ENCODE data around the gene BORCS5.

The BORCS5 gene

DNA sequence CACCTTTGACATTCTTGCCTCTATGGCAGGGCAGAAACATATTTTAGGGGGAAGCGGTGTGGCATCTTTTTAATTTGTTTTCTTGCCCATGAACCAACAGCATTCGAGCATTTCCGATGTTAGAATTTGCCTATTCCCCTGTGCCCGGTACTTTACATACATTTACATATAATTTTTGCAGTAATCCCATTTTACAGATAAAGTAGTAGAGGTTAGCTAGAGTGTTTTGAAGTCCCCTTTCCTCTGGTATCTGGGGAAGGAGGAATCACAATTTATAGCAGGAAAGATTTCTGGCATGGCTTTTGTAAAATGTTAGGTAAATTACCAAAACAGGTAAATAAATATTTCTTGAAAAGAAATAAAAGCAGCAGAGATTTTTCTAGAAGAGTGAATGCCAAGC is 1.6 kb downstream of the BORCS5 start:
- peak overlapping the region; percentile 88 for H3K4me3 ChIP-seq (ENCODE audit: low read depth, low read length)

GRCh38 chr12:12364787-12365445 is 8.0 kb downstream of the BORCS5 start:
- H3K4me1 ChIP-seq, result peaks cover 11% of the 10 kb centered on the region
- H3K27me3 ChIP-seq, result no peaks in the 10 kb centered on the region
- H3K4me3 ChIP-seq (ENCODE audit: low read depth, low read length), result no peak overlapping the region
- no peaks in the 10 kb centered on the region for H3K36me3 ChIP-seq
- no peak for DNase-seq
- no peaks in the 10 kb centered on the region for H3K9me3 ChIP-seq
- TF ChIP-seq, protein P1, sequence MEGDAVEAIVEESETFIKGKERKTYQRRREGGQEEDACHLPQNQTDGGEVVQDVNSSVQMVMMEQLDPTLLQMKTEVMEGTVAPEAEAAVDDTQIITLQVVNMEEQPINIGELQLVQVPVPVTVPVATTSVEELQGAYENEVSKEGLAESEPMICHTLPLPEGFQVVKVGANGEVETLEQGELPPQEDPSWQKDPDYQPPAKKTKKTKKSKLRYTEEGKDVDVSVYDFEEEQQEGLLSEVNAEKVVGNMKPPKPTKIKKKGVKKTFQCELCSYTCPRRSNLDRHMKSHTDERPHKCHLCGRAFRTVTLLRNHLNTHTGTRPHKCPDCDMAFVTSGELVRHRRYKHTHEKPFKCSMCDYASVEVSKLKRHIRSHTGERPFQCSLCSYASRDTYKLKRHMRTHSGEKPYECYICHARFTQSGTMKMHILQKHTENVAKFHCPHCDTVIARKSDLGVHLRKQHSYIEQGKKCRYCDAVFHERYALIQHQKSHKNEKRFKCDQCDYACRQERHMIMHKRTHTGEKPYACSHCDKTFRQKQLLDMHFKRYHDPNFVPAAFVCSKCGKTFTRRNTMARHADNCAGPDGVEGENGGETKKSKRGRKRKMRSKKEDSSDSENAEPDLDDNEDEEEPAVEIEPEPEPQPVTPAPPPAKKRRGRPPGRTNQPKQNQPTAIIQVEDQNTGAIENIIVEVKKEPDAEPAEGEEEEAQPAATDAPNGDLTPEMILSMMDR (IDR thresholded peaks at IDR 0.05; ENCODE audit: low read depth, low read length), result no peak

More for the DNA sequence above, 1.6 kb downstream of the BORCS5 start:
- TF ChIP-seq, protein P1 (IDR thresholded peaks at IDR 0.05; ENCODE audit: low read depth, low read length), result no peak
- Histone ChIP-seq H3K9me3 (no peaks in the 10 kb centered on the region), H3K4me1 (no peaks in the 10 kb centered on the region), H3K27me3 (no peaks in the 10 kb centered on the region), H3K36me3 (no peaks in the 10 kb centered on the region)
- no peak for DNase-seq

- TF ChIP-seq, protein P1 (IDR thresholded peaks at IDR 0.05; ENCODE audit: low read depth, low read length), result no peak
- Histone ChIP-seq H3K9me3 (no peaks in the 10 kb centered on the region), H3K4me1 (peaks cover 11% of the 10 kb centered on the region), H3K4me3 (ENCODE audit: low read depth, low read length) (no peak overlapping the region), H3K36me3 (no peaks in the 10 kb centered on the region), H3K27me3 (no peaks in the 10 kb centered on the region)
- no peak for DNase-seq
Measured at GRCh38 chr12:12365446-12365802, 8.5 kb downstream of the BORCS5 start.

DNA sequence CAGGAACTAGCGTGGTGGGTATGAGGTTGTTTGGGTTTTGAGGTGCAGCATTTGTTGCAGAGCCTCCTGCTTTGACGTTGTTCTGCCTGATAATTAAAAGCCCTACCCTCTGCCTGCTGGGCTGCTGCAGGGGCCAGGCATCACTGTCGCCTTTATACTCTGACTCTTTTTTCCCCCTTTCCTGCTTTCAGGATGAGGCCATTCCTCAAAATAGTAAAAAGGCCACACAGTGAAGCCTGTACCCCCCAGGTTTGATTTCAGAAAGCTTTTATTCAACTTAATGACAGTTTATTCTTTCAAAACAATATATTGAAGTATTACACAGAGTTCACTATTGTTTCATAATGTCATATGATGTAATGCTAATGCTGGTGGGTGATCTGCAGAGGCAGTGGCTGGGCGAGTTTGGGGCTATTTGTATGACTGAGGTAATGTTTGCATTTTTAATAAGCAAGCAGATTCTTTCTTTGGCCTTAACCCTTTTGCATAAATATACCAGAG is 9.1 kb downstream of the BORCS5 start:
- Histone ChIP-seq H3K9me3 (no peaks in the 10 kb centered on the region), H3K4me1 (peaks cover 11% of the 10 kb centered on the region), H3K36me3 (no peaks in the 10 kb centered on the region), H3K4me3 (ENCODE audit: low read depth, low read length) (no peak overlapping the region), H3K27me3 (no peaks in the 10 kb centered on the region)
- DNase-seq, result peak; percentile 15
- TF ChIP-seq, protein P1 (IDR thresholded peaks at IDR 0.05; ENCODE audit: low read depth, low read length), result no peak

GRCh38 chr12:12366701-12367481 is 10.0 kb downstream of the BORCS5 start:
- Histone ChIP-seq H3K9me3 (no peaks in the 10 kb centered on the region), H3K36me3 (no peaks in the 10 kb centered on the region), H3K27me3 (no peaks in the 10 kb centered on the region), H3K4me3 (ENCODE audit: low read depth, low read length) (no peak overlapping the region), H3K4me1 (peaks cover 11% of the 10 kb centered on the region)
- no peak for DNase-seq
- TF ChIP-seq, protein P1 (IDR thresholded peaks at IDR 0.05; ENCODE audit: low read depth, low read length), result no peak
